Measurements from ENCODE around the gene MT1A.
"Not testable (repeated sequence)": the region's sequence is repeated elsewhere in the genome, so short reads cannot be mapped to it uniquely, and the experiment has no call there.

The MT1A gene

DNA sequence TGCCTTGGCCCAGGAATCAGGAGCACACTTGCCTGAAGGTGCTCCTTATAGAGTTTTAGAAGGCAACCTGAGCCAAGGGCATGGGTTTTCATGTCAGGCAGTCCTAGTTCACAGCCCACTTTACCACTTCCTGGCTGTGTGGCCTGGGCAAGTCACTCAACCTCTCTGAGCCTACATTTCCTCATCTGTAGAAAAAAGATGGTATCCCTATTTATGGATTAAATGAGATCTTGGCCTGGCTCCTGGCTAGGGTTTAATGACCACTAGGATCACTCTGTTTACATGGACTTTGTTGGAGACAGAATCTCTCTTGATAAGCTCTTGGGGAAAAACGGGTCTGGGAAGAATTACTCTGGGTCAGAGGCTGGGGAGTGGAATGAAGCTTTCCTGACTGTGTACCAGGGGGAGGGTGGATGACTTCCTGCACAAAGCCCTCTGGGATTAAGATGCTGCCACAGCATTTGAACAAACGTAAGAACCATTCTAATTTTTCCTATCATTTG lies 27.8 kb upstream of the MT1A start:
- FAIRE-seq = no peak

DNA sequence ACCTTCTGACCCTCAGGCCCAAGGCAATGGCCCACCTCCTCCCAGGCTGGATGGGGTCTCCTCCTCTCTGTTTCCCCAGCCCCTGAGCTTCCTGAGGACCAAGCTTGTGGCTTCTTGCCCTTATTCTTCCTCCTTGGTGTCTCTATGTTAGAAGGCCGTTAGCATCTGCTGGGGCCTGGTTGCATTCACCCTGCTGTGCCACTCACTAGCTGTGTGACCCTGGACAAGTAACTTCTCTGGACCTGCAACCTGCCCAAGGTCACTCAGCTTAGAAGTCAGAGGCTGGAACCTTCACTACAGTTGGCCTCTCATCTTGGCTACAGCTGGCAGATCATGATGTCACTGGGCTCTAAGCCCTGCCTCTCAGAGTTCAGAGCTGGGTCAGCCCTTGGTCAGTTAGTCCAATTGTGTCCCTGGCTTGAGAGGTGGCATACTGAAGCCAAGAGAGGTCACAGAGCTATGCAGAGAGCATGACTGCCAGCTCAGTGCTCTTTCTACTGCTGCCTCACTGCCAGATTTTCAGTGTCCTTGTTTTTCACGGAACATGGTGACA lies 27.1 kb upstream of the MT1A start:
- FAIRE-seq = no peak

DNA sequence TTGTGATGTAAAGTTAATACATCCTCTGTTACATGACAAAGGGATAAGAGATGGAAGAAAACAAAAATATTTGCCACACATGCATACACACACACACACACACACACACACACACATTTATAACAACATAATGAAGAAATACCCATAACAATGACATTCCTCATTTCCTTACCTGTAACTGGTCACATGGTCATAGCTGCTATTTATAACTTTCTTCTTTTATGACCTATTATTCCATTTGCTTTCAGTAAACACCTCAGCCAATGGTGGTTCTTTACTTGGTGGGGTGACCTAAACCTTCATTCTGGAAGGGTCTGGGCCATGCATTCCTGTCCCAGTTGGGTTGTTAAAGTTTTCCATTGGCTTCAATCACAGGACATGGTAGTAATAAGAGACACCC lies 24.8 kb upstream of the MT1A start:
- no peak for FAIRE-seq

DNA sequence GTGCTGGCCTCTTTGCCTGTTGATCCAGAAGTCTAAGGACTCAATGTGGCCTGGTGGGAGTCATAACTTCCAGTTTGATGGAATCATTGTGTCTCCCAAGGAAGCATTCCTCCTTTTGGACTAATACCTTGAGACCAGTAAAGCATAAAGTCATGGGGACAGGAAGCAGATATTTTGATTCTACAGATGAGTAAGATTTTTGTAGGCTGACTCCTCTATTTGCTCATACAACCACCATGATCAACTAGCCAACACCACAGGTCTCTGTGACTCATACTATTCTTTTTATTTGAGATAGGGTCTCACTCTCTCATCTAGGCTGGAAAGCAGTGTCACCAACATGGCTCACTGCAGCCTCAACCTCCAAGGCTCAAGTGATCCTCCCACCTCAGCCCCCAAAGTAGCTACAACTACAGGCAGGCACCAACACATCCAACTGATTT lies 23.9 kb upstream of the MT1A start:
- no peak for FAIRE-seq

DNA sequence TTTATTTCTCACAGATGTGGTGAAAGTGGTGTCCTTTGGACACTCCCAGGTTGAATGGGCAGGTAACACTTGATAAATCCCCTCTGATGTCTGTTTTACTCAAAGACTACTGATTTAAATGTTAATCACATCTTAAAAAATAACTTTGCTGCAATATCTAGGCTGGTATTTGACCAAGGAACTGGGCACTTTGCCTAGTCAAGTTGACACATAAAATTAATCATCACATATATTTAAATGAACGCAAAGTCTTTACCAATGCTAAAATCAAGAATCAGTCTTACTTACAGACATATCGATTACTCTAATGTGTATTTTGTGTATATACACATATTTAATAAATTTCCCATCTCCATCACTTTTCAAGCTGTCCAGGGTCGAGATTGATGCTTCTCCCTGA lies 23.1 kb upstream of the MT1A start:
- no peak for FAIRE-seq

DNA sequence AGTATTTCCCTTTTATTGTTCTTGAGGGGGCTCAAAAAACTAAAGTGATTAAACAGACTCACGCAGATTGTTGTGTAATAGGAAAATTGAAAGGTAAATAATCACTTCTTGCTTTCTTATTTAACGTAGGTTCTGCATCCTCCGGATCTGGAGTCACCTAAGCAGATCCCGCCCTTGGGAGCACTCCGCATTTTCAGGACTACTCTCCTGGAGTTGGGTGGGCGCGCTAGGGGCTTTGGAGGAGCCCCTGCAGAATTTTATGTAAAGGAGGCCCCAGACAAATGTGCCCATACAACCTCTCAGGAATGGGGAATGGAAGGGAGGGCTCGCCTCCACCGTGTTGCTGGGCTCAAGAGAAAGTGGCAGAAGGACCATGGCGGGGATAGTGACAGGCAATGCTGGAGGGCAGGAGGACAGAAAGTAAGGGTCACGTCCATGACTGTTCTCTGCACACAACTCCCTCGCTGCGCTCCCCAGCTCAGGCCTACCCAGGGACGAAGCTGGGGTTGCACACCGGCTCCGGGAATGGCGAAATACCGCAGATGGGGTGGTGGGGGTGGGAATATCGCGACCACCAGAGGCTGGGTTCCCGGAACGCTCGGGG lies 21.8 kb upstream of the MT1A start:
- no peak for FAIRE-seq

DNA sequence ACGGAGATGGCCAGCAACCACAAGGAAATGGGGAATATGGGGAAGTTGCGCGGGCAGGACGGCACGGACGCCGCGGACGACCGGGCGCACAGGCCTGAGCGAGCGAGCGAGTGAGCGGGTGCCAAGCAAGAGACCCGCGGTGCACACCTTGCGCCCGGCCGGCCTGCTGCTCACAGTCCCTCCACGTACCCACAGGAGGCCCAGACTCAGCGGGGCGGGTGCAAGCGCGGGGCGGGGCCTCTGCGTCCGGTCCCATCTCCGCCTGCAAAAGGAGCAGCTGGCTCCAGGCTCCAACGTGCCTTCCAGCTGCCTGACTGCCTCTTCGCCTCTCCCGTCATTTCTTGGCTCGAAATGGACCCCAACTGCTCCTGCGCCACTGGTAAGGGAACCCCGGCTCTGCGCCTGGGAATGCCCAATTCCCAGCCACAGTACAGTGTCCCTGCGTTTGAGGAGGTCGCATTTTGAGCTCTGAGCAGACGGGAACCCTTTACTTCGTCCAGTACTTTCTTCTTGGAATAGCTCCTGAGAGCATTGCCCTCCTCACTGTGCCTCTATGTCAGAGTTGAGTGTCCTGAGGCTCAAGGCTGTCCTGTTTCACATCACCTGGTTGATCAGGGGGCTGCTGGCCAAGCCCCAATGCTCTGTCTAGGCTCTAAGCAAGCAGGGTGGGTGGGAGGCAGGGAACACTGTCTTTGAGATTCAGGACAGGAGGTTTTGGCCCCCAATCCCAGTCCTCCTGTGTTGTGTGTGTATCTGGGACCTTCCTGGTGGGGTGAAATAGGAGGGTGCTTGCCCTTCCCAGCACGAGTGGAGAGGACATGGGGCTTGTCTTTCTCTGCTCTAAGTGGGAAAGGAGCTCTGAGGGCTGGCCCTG lies 21.0 kb upstream of the MT1A start:
- FAIRE-seq = no peak

DNA sequence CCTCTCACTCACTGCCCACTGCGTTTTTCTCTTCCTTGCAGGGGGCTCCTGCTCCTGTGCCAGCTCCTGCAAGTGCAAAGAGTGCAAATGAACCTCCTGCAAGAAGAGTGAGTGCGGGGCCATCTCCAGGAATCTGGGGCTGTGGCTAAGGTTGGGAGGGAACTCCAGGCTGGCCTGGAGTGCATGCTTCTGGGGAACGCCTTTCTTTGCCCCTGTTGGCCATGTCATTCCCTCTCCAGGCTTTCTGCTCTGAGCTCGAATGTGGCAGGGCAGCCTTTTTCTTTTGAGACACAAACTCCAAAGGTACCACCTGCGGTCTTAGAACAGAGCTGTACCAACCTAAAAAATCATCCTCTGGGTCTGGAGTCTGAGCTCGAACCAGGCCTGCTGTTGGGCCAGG lies 20.3 kb upstream of the MT1A start:
- FAIRE-seq = no peak

DNA sequence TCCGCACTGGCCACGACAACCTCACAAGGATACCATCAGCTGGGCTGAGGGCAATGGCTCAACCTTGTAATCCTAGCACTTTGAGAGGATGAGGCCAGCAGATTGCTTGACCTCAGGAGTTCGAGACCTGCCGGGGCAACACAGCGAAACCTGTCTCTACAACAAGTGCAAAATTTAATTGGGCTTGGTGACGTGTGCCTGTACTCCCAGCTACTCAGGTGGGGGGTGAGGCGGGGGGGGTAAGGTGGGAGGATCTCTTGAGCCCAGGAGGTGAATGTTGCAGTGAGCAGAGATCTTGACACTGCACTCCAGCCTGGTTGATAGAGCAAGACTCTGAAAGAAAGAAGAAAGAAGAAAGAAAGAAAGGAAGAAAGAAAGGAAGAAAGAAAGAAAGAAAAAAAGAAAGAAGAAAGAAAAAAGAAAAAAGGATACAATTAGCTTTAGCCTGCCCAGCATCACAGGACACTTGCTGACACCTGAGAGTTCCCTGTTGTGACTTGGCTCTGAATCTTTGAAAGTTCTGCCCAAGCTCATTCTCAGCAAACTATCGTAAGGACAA lies 18.0 kb upstream of the MT1A start:
- FAIRE-seq = no peak

DNA sequence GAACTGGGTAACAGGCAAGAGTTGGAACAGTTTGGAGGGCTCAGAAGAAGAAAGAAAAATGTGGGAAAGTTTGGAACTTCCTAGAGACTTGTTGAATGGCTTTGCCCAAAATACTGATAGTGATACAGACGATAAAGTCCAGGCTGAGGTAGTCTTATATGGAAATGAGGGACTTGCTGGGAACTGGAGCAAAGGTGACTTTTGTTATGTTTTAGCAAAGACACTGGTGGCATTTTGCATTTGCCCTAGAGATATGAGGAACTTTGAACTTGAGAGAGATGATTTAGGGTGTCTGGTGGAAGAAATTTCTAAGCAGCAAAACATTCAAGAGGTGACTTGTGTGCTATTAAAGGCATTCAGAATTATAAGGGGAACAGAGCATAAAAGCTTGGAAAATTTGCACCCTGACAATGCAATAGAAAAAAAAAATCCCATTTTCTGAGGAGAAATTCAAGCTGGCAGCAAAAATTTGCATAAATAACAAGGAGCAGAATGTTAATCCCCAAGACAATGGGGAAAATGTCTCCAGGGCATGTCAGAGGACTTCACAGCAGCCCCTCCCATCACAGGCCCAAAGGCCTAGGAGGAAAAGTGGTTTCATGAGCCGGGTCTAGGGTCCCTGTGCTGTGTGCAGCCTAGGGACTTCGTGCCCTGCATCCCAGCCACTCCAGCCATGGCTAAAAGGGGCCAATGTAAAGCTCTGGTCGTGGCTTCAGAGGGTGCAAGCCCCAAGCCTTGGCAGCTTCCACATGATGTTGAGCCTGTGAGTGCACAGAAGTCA lies 16.6 kb upstream of the MT1A start:
- not testable (repeated sequence) for FAIRE-seq

DNA sequence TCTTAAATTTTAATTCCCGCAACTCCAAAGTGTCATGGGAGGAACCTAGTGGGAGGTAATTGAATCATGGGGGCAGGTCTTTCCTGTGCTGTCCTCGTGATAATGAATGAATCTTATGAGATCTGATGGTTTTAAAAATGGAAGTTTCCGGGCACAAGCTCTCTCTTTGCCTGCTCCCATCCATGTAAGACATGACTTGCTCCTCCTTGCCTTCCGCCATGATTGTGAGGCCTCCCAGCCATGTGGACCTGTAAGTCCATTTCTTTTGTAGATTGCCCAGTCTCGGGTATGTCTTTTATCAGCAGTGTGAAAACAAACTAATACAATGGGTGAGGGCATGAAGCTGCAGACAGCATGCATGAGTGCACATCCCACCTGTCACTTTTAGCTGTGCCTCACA lies 15.3 kb upstream of the MT1A start:
- not testable (repeated sequence) for FAIRE-seq

DNA sequence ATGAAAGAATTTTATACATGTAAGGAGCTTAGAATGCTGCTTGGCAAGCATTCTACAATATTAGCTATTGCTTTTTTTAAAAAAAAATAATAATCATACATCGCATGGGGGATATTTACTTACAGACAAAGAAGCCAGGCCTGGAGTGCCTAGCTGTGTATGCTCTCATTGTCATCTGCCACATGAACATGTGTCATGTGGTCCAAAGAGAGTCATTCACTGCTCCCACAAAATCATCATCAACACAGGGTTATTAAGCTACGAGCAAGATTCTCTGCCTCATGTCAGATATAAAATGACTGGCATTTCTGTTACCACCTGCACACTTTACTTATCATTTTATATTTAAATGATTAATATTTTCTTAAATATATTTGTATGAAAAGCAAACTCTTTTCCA lies 14.8 kb upstream of the MT1A start:
- no peak for FAIRE-seq

DNA sequence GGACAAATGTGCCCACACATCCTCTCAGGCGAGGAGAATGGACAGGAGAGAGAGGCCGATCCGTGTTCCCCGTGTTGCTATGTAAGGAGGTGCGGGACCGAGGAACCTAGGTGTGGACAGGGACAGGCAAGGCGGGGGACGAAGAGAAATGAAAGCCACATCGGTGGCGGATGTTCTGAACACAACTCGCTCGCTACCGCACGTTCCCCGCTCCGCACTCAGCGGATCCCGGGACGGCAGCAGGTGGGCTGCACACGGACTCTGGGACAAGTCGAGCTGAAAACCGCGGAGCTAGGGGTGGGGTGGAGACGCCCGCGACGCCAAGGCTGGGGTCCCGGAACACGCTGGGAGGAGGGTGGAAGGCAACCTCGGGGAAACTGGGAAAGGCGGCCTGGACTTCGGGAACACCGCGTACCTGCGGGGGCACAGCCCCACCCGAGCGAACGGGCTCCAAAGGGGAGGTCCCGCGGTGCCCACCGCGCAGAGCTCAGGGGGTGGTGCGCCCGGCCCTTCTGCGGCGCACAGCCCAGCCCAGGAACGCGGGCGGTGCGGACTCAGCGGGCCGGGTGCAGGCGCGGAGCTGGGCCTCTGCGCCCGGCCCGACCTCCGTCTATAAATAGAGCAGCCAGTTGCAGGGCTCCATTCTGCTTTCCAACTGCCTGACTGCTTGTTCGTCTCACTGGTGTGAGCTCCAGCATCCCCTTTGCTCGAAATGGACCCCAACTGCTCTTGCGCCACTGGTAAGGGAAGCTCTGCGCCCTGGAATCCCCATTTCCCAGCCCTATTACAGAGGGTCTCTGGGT lies 13.1 kb upstream of the MT1A start, which contains the start of gene MT1E:
Gene MT1E (plus strand): TSS at position 642 of the 803 bp plus-strand sequence. CDS start 71 bp downstream, at position 713.
- no peak for FAIRE-seq

DNA sequence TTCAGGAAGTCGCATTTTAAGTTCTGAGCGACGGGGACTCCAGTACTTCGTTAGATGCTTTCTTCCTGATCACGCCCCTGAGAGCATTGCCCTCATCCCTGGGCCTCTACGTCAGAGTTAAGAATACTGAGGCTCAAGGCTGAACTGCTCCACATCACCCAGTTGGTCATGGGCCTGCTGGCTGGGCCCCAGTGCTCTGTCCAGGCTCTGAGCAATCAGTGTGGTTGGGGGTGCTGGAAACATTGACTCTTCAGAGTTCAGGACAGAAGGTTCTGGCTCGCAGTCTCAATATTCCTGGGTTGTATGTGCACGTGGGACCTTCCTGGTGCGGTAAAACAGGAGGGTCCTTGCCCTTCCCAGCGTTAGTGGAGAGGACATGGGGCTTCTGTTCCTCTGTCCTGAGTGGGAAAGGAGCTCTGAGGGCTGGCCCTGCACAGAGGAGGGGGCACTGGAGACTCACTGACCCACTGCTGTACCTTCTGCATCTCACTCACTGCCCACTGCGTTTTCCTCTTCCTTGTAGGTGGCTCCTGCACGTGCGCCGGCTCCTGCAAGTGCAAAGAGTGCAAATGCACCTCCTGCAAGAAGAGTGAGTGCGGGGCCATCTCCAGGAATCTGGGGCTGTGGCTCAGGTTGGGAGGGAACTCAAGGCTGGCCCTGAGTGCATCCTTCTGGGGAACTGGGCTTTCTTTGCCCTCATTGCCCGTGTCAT lies 12.4 kb upstream of the MT1A start:
- no peak for FAIRE-seq

DNA sequence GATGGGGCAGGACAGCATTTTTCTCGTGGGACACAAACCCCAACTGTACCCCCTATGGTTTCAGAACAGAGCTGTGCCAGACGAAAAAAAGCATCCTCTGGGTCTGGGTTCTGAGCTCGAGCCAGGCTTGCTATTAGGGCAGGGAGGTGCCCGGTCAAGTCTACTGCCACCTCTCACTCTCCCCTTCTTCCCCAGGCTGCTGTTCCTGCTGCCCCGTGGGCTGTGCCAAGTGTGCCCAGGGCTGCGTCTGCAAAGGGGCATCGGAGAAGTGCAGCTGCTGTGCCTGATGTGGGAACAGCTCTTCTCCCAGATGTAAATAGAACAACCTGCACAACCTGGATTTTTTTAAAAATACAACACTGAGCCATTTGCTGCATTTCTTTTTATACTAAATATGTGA lies 11.8 kb upstream of the MT1A start:
- FAIRE-seq = no peak

DNA sequence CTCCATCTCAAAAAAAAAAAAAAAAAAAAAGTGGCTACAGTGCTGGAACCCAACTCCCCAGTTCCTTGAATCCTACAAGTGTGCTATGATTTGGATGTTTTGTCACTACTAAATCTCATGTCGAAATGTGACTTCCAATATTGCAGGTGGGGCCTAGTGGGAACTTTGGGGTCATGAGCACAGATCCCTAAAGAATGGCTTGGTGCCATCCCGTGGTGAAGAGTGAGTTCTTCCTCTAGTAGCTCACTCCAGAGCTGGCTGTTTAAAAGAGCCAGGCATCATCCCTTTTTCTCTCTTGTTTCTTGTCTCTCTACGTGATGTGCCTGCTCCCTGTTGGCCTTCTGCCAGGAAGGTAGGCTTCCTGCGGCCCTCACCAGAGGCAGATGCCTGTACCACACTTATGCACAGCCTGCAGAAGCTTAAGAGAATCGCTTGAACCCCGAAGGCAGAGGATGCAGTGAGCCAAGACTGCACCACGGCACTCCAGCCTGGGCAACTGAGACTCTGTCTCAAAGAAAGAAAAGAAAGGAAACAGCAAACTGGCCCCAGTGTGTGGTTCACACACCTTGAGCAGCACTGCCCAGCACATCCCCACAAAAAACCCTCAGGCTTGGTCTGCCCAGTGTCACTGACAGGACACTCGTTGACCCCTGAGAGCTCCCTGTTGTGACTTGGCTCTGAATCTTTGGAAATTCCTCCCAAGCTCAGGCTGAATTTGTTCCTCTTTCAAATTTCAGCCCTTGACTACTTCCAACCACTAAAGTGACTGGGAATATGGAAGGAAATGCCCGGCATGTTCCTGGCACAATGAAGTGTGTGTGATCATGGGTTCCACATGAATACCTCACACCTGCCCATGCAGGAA lies 9.7 kb upstream of the MT1A start:
- no peak for FAIRE-seq

DNA sequence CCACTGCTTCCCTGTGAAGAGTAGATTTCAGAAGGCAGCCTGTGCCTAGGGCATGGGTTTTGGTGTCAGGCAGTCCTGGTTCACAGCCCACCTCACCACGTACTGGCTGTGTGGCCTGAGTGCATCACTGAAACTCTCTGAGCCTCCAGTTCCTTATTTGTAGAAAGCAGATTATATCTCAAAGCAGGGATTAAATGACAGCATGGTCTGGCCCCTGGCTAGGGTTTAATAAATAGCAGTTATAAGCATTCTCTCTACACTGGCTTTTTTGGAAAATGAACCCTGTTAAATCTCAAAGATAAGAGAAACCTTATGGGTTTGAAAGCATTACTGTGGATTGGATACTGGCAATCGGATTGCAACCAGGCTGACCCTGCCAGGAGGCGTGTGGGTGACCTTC lies 8.9 kb upstream of the MT1A start:
- FAIRE-seq = no peak

DNA sequence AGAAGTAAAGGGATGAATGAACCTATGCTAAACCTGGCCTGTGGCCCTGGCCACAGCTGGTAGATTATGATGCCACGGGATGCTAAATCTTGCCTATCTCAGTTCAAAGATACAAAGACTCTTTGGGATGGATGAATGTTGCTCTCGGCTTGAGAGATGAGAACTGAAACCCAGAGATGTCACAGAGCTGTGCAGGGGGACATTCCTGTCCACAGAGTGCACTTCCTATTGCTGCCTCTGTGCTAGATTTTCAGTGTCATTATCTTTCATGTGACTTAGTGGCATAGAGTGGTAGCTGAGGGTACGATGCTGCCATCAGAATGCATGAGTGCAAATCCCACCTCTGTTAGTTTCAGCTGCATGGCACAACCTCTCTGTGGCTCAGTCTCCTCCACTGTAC lies 8.3 kb upstream of the MT1A start:
- no peak for FAIRE-seq

DNA sequence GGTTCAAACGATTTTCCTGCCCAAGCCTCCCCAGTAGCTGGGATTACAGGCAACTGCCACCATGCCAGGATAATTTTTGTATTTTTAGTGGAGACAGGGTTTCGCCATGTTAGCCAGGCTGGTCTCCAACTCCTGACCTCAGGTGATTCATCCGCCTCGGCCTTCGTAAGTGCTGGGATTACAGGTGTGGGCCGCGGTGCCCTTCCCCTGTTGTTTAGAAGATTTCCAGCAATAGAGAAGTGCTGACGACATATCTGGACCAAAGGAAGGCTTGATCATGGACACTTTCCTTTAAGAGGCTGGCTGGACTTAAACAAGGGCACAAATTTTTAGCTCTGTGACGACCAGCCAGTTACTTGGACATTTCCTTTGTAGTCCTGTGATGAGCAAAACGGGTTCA lies 7.3 kb upstream of the MT1A start:
- no peak for FAIRE-seq

DNA sequence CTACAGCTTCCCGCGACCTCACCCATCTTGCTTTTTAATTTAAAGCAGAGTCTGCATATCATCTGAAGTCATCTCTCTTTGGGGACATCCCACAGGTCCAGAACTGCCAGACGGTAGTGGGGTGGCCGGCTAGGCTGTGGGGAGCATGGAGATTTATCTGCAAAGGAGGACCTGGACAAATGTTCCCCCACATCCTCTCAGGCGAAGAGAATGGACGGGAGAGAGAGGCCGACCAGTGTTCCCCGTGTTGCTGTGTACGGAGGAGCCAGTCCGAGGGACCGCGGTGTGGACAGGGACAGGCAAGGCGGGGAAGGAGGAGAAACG lies 6.7 kb upstream of the MT1A start:
- FAIRE-seq = no peak
